NCI-H524 treated with DMSO at 0.1 percent for 48 hours (cell line): ENCODE results near the gene ZNF750.
"Not testable (repeated sequence)": the region's sequence is repeated elsewhere in the genome, so short reads cannot be mapped to it uniquely, and the experiment has no call there.

ENCODE experiments used
- DNase-seq: peaks from one replicate; lab custom pipeline; 2025; lab: John Stamatoyannopoulos, UW

Gene ZNF750

DNA sequence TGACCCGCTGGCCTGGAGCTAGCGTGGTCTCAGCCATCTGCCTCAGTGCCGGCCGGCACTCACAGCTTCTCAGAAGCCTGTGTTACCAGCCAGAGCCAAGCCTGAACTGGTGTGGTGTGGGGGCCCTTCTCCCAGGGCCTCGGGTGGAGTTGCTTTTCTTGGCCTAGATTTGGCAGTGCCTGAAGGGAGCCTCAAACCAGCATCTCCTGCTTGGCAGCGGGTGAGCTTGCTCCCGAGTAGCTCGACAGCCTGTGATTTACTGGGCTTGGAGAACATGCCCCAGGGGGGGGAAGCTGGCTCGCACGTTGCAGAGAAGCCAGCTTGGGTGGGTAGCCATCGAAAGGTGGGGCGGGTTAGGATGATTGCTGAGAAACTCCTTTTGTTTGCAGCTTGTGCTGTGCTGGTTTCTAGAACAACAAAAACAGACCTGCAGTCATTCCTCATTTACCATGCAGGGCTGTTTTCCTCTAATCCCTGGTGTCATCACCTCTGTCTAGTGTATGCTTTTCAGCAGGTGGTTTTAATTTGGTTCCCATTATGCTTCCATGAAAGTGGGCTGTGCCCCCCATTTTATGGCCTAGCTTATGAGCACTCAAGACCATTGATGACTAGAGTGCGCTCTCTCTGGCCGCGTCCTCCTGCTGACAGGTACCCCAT, 45.7 kb downstream of the ZNF750 start:
- DNase-seq = no peak

- no peak for DNase-seq
These were observed 48.3 kb downstream of the ZNF750 start for GRCh38 chr17:82791532-82791931.

GRCh38 chr17:82790391-82790790, 49.4 kb downstream of the ZNF750 start:
- no peak for DNase-seq

- DNase-seq = no peak
These were observed 50.0 kb downstream of the ZNF750 start for GRCh38 chr17:82789806-82790205.

- no peak for DNase-seq
These were observed 50.7 kb downstream of the ZNF750 start for GRCh38 chr17:82789051-82789592.

DNA sequence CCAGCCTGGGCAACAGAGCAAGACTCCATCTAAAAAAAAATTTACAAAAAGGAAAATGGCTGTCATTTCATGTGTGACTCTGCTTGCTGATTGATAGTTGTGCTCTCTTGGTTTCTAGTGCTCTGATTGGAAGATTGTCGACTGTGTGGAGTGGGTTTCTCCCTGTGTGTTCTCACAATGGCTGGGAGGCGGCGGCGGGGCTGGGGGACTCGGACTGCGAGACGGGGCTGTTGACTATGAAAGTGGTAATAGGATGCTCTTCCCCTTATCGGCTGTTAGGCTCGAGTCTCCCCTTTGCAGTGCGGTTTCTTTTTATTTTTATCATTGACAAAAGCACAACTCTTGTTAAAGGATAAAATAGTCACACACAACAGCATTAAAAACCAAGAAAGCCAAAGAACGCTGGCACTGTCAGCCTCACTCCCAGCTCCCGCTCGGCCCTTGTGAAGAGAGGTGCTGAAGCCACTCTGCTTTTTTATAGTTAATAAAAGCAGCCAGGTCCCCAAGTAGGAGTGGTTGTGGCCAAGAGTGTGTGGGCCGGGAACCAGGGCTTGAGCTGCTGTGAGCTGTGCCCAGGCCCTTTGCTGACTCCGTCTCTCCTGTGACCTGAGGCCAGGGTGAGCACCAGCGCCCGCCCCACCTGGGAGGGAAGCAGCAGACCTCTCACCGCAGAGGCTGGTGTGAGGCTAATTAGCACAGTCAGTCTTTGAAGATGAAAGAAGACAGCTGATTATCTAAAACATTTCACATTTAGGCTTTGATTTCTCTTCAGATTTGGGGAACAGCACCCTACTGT, 51.4 kb downstream of the ZNF750 start:
- DNase-seq = no peak

DNA sequence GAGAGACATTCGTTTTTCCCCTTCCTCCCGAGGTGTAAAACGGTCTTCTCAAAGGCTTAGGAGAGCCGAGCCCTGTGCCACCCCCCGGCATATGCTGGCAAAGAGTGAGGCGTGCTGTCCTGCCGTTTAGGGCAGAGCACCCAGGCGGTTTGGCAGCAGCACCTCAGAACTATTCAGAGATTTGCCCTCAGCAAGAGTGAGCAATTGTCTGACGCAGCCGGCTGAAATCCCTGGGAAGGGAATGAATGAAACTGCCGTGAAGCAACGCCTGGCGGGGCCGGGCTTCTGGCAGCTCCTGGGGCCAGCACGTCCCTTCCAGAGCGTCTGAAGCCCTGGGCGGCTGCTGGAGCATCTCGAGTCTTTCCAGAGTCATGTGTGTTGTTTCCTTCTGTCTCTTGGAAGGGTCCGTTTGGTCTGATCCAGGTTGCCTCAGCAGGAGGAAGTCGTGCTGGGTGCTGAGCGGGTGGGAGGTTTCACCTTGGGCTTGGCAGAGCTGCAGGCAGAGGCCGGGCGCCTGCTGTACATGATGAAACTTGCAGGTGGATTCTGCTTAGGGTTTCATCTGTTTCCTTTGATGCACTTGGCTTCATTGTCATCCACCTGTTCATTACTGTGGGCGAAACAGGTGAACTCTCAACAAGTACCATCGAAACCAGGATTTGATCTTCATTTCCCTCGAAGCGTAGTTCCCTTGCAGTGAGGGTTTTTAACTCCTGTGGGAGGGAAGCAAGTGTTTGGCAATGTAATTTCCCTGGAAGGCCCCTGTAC, 52.6 kb downstream of the ZNF750 start:
- DNase-seq = no peak

DNA sequence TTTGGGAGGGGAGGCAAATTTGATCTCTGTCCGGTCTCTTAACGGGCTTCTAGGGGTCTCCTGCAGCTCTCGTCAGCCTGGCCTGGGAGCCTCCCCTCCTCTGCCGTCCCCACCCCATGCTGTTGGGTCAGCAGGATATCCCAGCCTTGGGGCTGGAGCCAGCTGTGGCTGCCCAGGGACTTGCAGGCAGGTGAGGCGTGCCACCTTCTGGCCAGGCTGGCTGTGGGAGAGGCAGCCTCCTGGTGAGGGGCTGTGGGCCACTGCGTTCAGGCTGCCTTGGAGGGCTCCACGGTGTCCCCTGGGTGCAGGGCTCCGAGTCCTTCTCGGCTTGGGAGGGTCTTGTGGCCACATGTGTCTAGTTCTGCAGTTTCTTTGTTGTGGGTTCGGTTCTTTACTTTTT, 53.4 kb downstream of the ZNF750 start:
- DNase-seq = no peak

- DNase-seq = not testable (repeated sequence)
These were observed 54.2 kb downstream of the ZNF750 start for GRCh38 chr17:82785581-82785980.

DNA sequence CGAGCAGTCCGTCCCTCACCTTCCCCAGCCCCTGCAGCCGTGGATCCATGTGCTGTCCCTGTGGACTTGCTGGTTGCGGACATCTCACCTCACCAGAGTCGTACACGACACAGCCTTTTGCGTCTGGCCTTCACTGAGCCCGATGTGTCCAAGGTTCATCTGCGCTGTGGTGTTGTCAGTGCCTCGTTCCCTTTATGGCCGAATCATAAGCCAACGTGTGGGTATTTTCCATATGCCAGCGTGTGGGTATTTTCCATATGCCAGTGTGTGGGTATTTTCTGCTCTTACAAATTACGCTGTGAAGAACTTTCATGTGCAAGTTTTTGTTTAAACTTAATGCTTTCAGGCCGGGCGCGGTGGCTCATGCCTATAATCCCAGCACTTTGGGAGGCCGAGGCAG, 56.3 kb downstream of the ZNF750 start:
- DNase-seq = no peak

- no peak for DNase-seq
These were observed 57.1 kb downstream of the ZNF750 start for GRCh38 chr17:82782657-82783207.

DNA sequence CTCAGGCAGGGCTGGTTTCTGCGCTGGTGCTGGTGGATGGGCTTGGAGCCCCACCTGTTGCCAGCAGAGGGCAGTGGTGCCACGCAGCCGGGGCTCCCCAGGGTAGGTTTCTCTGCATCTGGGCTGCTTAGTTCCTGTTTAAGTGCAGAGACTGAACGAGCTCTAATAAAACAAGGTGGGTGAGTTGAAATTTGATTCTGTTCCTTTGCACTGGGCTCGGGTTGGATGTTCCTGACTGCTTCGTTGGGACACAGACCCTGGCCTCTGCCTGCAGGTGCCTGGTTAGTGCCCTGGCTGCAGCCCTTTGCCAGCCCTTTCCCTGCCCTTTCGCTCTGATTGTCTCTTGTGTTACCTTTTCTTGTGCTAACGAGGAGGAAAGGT, 57.9 kb downstream of the ZNF750 start:
- no peak for DNase-seq

DNA sequence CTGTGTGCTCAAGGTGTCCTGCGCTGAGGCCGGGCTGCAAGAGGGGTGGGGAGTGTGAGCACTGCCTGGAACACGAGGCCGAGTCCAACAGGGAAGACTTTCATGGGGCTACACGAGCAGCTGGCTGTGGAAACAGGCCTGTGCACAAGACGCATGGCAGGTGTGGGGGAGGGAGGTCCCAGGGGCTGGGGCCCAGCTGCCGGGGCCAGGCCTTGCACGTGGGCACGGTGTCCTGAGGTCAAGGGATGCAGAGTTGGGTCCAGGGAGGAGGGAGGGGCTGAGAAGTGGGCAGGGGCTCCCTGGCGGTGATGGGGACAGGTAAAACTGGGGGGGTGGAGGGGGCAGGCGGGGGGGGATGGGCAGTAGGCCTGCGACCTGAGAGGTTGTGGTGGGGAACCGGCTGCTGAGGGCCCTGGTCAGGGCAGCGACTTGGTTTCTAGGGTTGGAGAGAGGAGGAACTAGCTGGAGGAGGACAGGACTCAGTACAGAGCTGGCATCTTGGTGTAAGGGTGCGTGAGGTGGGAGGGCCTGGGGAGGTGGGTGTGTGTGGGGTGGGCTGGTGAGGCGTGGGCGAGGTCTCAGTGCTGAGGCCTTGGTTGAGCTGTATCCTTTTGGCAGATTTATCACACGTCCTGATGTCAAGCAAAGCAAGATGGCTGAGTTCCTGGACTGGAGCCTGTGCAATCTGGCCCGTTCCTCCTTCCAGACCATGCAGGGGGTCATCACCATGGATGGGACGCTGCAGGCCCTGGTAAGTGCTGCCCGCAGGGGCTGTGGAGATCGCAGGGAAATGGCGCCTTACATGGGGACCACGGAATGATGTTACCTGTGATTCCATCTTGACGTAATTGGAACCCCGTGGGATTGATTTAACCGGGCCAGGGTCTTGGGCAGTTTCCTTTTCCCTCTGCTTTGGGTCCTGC, 58.6 kb downstream of the ZNF750 start:
- no peak for DNase-seq

GRCh38 chr17:82780195-82780594, 59.6 kb downstream of the ZNF750 start:
- DNase-seq = no peak

GRCh38 chr17:82779541-82779940, 60.3 kb downstream of the ZNF750 start:
- no peak for DNase-seq
